Neural cell (in vitro differentiated cells): ENCODE data around the gene TUBB8. TPM values are rescaled to one million over a fixed set of nuclear protein-coding genes. Genes with fewer than 3 reads are reported as not detected.
A peak's percentile ranks its signal among the peaks of the same experiment; 100 is the strongest.
"Not testable (repeated sequence)": the region's sequence is repeated elsewhere in the genome, so short reads cannot be mapped to it uniquely, and the experiment has no call there.

Experiments used
- H2AFZ ChIP-seq: fragments of 200-600, 300-800 bp; sonication (generic), shearing (Covaris generic); 2 replicates; pipeline ENCODE4 v1.6.0; 2014; ENCODE audit warnings: low read depth, mild to moderate bottlenecking, antibody characterized with exemption, low read length, moderate library complexity
- H3F3A ChIP-seq: fragments of 200-600 bp; shearing (Covaris generic); 2 replicates; pipeline ENCODE4 v1.6.1; 2016; ENCODE audit warnings: mild to moderate bottlenecking, moderate library complexity, mixed read lengths, antibody characterized with exemption, low read length; ENCODE audit not compliant: insufficient read depth, poor library complexity, severe bottlenecking
- H3K27ac ChIP-seq: fragments of 200-600, 300-800 bp; sonication (generic), shearing (Covaris generic); 2 replicates; pipeline ENCODE4 v1.5.1; 2014; ENCODE audit warnings: mild to moderate bottlenecking, low read length, moderate library complexity
- H3K27me3 ChIP-seq: fragments of 300-800, 200-600 bp; sonication (generic), shearing (Covaris generic); 2 replicates; pipeline ENCODE4 v1.6.0; 2014; ENCODE audit warnings: mild to moderate bottlenecking, low read depth, low read length, moderate library complexity; ENCODE audit not compliant: insufficient read depth
- H3K36me3 ChIP-seq: fragments of 300-800, 200-600 bp; sonication (generic), shearing (Covaris generic); 2 replicates; pipeline ENCODE4 v1.5.1; 2014; ENCODE audit warnings: mild to moderate bottlenecking, antibody characterized with exemption, low read length, moderate library complexity; ENCODE audit not compliant: insufficient read depth
- H3K4me2 ChIP-seq: fragments of 300-800, 200-600 bp; sonication (generic), shearing (Covaris generic); 2 replicates; pipeline ENCODE4 v1.6.0; 2014; ENCODE audit warnings: mild to moderate bottlenecking, low read length
- H3K4me3 ChIP-seq: fragments of 300-800, 200-600 bp; sonication (generic), shearing (Covaris generic); 2 replicates; pipeline ENCODE4 v1.5.1; 2014; ENCODE audit warnings: mild to moderate bottlenecking, low read length, moderate library complexity
- H3K79me2 ChIP-seq: fragments of 200-600 bp; shearing (Covaris generic); replicated peaks from 2 replicates; pipeline ENCODE4 v1.6.0; 2014; ENCODE audit warnings: mild to moderate bottlenecking, low read length, moderate library complexity; ENCODE audit not compliant: insufficient read depth
- H3K9ac ChIP-seq: fragments of 300-800, 200-600 bp; sonication (generic), shearing (Covaris generic); 2 replicates; pipeline ENCODE4 v1.6.1; 2016; ENCODE audit warnings: mild to moderate bottlenecking, low read length, mixed read lengths
- H3K9me2 ChIP-seq: fragments of 200-600 bp; shearing (Covaris generic); 2 replicates; pipeline ENCODE4 v1.6.1; 2016; ENCODE audit warnings: mild to moderate bottlenecking, low read length, mixed read lengths; ENCODE audit not compliant: insufficient read depth
- H3K9me3 ChIP-seq: fragments of 200-600, 300-800 bp; sonication (generic), shearing (Covaris generic); 2 replicates; pipeline ENCODE4 v1.6.1; 2016; ENCODE audit warnings: mild to moderate bottlenecking, mixed run types, low read length, moderate library complexity, mixed read lengths
- H4K20me1 ChIP-seq: fragments of 200-600 bp; shearing (Covaris generic); 2 replicates; pipeline ENCODE4 v1.6.1; 2016; ENCODE audit warnings: mild to moderate bottlenecking, mixed run types; ENCODE audit not compliant: insufficient read depth
- polyA plus RNA-seq: library from polyadenylated mRNA; depleted of rRNA; stranded (reverse); fragments of >200 nt; gene quantifications from 2 replicates; pipeline ENCODE4 v1.2.3, GENCODE V29; 2014
- TF ChIP-seq, protein P1 (sequence below): fragments of 450-650 bp; IDR thresholded peaks from 2 replicates; pipeline ENCODE4 v1.5.1; 2014; ENCODE audit warnings: antibody characterized with exemption, mild to moderate bottlenecking, moderate library complexity; ENCODE audit not compliant: poor library complexity, severe bottlenecking

Gene TUBB8
- polyA plus RNA-seq, 1 donor from 2014 or later, result 0.69 TPM

- not testable (repeated sequence) for H3K9me2 ChIP-seq, H4K20me1 ChIP-seq, H3K36me3 ChIP-seq, H3K9ac ChIP-seq, H3K9me3 ChIP-seq, H3F3A ChIP-seq, H3K79me2 ChIP-seq, H3K4me2 ChIP-seq, H3K27ac ChIP-seq, H2AFZ ChIP-seq
- TF ChIP-seq, protein P1, sequence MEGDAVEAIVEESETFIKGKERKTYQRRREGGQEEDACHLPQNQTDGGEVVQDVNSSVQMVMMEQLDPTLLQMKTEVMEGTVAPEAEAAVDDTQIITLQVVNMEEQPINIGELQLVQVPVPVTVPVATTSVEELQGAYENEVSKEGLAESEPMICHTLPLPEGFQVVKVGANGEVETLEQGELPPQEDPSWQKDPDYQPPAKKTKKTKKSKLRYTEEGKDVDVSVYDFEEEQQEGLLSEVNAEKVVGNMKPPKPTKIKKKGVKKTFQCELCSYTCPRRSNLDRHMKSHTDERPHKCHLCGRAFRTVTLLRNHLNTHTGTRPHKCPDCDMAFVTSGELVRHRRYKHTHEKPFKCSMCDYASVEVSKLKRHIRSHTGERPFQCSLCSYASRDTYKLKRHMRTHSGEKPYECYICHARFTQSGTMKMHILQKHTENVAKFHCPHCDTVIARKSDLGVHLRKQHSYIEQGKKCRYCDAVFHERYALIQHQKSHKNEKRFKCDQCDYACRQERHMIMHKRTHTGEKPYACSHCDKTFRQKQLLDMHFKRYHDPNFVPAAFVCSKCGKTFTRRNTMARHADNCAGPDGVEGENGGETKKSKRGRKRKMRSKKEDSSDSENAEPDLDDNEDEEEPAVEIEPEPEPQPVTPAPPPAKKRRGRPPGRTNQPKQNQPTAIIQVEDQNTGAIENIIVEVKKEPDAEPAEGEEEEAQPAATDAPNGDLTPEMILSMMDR, result peak; percentile 54
- peak overlapping the region; percentile 57 for H3K4me3 ChIP-seq
- peaks cover 18% of the 10 kb centered on the region for H3K27me3 ChIP-seq
Observed at GRCh38 chr10:73543-74265, 24.6 kb upstream of the TUBB8 start.

DNA sequence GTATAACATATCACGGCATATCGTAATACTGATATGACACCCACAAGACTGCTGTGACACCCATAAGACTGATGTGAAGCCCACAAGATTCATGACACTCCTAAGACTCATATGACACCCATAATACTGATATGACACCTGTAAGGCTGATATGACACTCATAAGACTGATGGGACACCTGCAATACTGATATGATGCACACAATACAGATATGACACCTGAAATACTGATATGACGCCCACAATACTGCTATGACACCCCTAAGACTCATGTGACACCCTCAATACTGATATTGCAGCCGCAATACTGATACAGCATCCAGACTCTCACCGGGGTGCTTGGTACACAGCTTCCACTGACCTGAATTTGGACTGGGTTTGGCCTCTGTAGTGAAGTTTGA is 19.1 kb upstream of the TUBB8 start:
- not testable (repeated sequence) for H3F3A ChIP-seq, H3K4me3 ChIP-seq

GRCh38 chr10:49926-50325 is 830 bp upstream of the TUBB8 start:
- H3F3A ChIP-seq, H3K9ac ChIP-seq, H3K9me3 ChIP-seq, H3K36me3 ChIP-seq, H3K4me2 ChIP-seq, H2AFZ ChIP-seq, H3K27me3 ChIP-seq, H4K20me1 ChIP-seq, H3K27ac ChIP-seq, H3K9me2 ChIP-seq, H3K79me2 ChIP-seq, H3K4me3 ChIP-seq: not testable (repeated sequence)

More for the DNA sequence above, 19.1 kb upstream of the TUBB8 start:
- not testable (repeated sequence) for H2AFZ ChIP-seq, H3K79me2 ChIP-seq, H3K27me3 ChIP-seq, H3K27ac ChIP-seq, H4K20me1 ChIP-seq, H3K9ac ChIP-seq, H3K9me3 ChIP-seq, H3K9me2 ChIP-seq, H3K36me3 ChIP-seq, H3K4me2 ChIP-seq

DNA sequence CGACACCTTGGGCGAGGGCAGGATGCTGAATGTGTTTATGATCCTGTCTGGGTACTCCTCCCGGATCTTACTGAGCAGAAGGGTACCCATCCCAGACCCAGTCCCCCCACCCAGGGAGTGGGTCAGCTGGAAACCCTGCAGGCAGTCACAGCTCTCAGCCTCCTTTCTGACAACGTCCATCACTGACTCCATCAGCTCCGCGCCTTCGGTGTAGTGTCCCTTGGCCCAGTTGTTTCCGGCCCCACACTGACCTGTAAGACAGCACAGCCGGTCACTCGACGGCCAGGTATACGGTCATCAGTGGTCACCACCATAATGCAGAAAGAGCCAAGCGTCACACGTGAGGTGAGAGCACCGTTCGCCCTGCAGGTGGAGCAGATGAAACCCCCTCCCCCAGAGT is 1.2 kb downstream of the TUBB8 start:
- not testable (repeated sequence) for H3K4me2 ChIP-seq, H3K9me2 ChIP-seq, H3K4me3 ChIP-seq, H3K9me3 ChIP-seq, H3K27me3 ChIP-seq, H3K27ac ChIP-seq, H3K79me2 ChIP-seq, H2AFZ ChIP-seq, H4K20me1 ChIP-seq, H3K36me3 ChIP-seq, H3K9ac ChIP-seq, H3F3A ChIP-seq

DNA sequence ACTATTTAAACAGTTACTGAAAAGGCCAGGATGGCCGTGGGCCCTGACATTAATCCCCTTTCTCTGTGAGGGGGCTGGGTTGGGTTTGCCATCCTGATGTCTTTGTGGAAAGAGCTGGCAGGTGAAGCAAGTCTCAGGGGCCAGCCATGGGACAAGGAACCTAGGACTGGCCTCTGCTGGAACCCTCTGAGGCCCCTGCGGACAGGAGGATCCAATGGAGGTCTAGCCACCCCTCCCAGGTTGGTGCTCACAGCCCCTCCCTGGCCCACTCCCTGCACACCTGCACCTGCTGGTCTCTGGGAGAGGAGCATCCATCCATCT is 35.8 kb downstream of the TUBB8 start:
- H3K27me3 ChIP-seq, H2AFZ ChIP-seq, H3K9ac ChIP-seq, H3K4me3 ChIP-seq, H3K36me3 ChIP-seq, H3K79me2 ChIP-seq, H3K27ac ChIP-seq, H3K9me3 ChIP-seq, H3F3A ChIP-seq, H3K9me2 ChIP-seq, H4K20me1 ChIP-seq, H3K4me2 ChIP-seq: not testable (repeated sequence)

GRCh38 chr10:12444-13314 is 36.4 kb downstream of the TUBB8 start:
- H3K36me3 ChIP-seq, result not testable (repeated sequence)

GRCh38 chr10:11260-11659 is 37.8 kb downstream of the TUBB8 start:
- not testable (repeated sequence) for H3K4me3 ChIP-seq, H3F3A ChIP-seq

More at GRCh38 chr10:12444-13314, 36.4 kb downstream of the TUBB8 start:
- not testable (repeated sequence) for H3F3A ChIP-seq, H3K4me2 ChIP-seq, H3K27me3 ChIP-seq, H3K9ac ChIP-seq, H2AFZ ChIP-seq, H3K27ac ChIP-seq, H3K79me2 ChIP-seq, H3K9me2 ChIP-seq, H3K9me3 ChIP-seq, H4K20me1 ChIP-seq, H3K4me3 ChIP-seq

More at GRCh38 chr10:11260-11659, 37.8 kb downstream of the TUBB8 start:
- H4K20me1 ChIP-seq, H2AFZ ChIP-seq, H3K9ac ChIP-seq, H3K79me2 ChIP-seq, H3K27me3 ChIP-seq, H3K36me3 ChIP-seq, H3K27ac ChIP-seq, H3K9me2 ChIP-seq, H3K9me3 ChIP-seq, H3K4me2 ChIP-seq: not testable (repeated sequence)
